ENCODE measurements around the gene CPA5. TPM values are rescaled to one million over a fixed set of nuclear protein-coding genes. Genes with fewer than 3 reads are reported as not detected.

CPA5 gene
- total and polyA plus RNA-seq, 7 donors, result 0.42 to 5.2 (median 1.0) TPM; not detected in 1

GRCh38 chr7:130400120-130400572 is 55.5 kb downstream of the CPA5 start:
- ATAC-seq, result peak in 1 of 4 donors; percentile 23
- no peak for TF ChIP-seq CTCF (IDR thresholded peaks at IDR 0.05)
- no peak for DNase-seq
- no peaks in the 10 kb centered on the region for H3K9me3 ChIP-seq
- H3K27ac ChIP-seq, result no peak overlapping the region
- intact Hi-C loops (cut with DNase I), result no loop called here
- H3K4me3 ChIP-seq, result no peak overlapping the region
- H3K27me3 ChIP-seq (ENCODE audit: insufficient read depth in 3 of 3, low read length in 2 of 3), result no peaks in the 10 kb centered on the region
- H3K4me1 ChIP-seq, result no peaks in the 10 kb centered on the region
- 44 to 59% (median 51%) methylated on average over 4 of the region's 4 CpGs for WGBS, 3 donors
- H3K36me3 ChIP-seq (ENCODE audit: insufficient read depth in 1 of 2, low read depth in 1 of 2), result no peaks in the 10 kb centered on the region

- 88 to 95% (median 91%) methylated on average over 1 of the region's 1 CpG for WGBS, 3 donors
- no peaks in the 10 kb centered on the region for H3K36me3 ChIP-seq (ENCODE audit: insufficient read depth in 1 of 2, low read depth in 1 of 2)
- DNase-seq, result no peak
- no peak for ATAC-seq
- no peak overlapping the region for H3K4me3 ChIP-seq
- H3K27ac ChIP-seq, result no peak overlapping the region
- H3K9me3 ChIP-seq, result no peaks in the 10 kb centered on the region
- no peaks in the 10 kb centered on the region for H3K4me1 ChIP-seq
- intact Hi-C loops (cut with DNase I), result no loop called here
- no peak for TF ChIP-seq CTCF (IDR thresholded peaks at IDR 0.05)
- no peaks in the 10 kb centered on the region for H3K27me3 ChIP-seq (ENCODE audit: insufficient read depth in 3 of 3, low read length in 2 of 3)
Observed at GRCh38 chr7:130401101-130401500, 56.5 kb downstream of the CPA5 start.

- intact Hi-C loops (cut with DNase I), result no loop called here
- no peak overlapping the region for H3K27ac ChIP-seq
- ATAC-seq (no peak), DNase-seq (no peak)
- WGBS, 3 donors, result 71 to 78% (median 75%) methylated on average over 3 of the region's 3 CpGs
- no peak overlapping the region for H3K4me3 ChIP-seq
- no peak for TF ChIP-seq CTCF (IDR thresholded peaks at IDR 0.05)
- H3K4me1 ChIP-seq, result no peaks in the 10 kb centered on the region
- no peaks in the 10 kb centered on the region for H3K27me3 ChIP-seq (ENCODE audit: insufficient read depth in 3 of 3, low read length in 2 of 3)
- no peaks in the 10 kb centered on the region for H3K9me3 ChIP-seq
- H3K36me3 ChIP-seq (ENCODE audit: insufficient read depth in 1 of 2, low read depth in 1 of 2), result no peaks in the 10 kb centered on the region
Observed at GRCh38 chr7:130401578-130401977, 57.0 kb downstream of the CPA5 start.

GRCh38 chr7:130405003-130405402 is 60.4 kb downstream of the CPA5 start:
- TF ChIP-seq CTCF (IDR thresholded peaks at IDR 0.05), result no peak
- Histone ChIP-seq H3K27ac (no peak overlapping the region), H3K4me3 (no peak overlapping the region), H3K27me3 (ENCODE audit: insufficient read depth in 3 of 3, low read length in 2 of 3) (no peaks in the 10 kb centered on the region), H3K4me1 (no peaks in the 10 kb centered on the region), H3K9me3 (no peaks in the 10 kb centered on the region), H3K36me3 (ENCODE audit: insufficient read depth in 1 of 2, low read depth in 1 of 2) (no peaks in the 10 kb centered on the region)
- DNase-seq (no peak), ATAC-seq (no peak)
- WGBS, 3 donors, result 80 to 91% (median 87%) methylated on average over 2 of the region's 2 CpGs
- intact Hi-C loops (cut with DNase I), result no loop called here

- Histone ChIP-seq H3K4me3 (no peak overlapping the region), H3K27me3 (ENCODE audit: insufficient read depth in 3 of 3, low read length in 2 of 3) (no peaks in the 10 kb centered on the region), H3K36me3 (ENCODE audit: insufficient read depth in 1 of 2, low read depth in 1 of 2) (peaks cover 0 to 6% of the 10 kb centered on the region in 2 donors), H3K4me1 (no peaks in the 10 kb centered on the region), H3K9me3 (no peaks in the 10 kb centered on the region), H3K27ac (no peak overlapping the region)
- intact Hi-C loops (cut with DNase I), result no loop called here
- ATAC-seq, result no peak
- no peak for DNase-seq
- 69 to 74% (median 69%) methylated on average over 3 of the region's 3 CpGs for WGBS, 3 donors
- no peak for TF ChIP-seq CTCF (IDR thresholded peaks at IDR 0.05)
Observed at GRCh38 chr7:130409067-130409711, 64.6 kb downstream of the CPA5 start.
